Uterus (tissue), 2 donors: ENCODE data around the gene SCYL1.

ENCODE experiments used
- POLR2A ChIP-seq, 2 donors: fragments of 450-650 bp; IDR thresholded peaks; one replicate each; pipeline ENCODE4 v1.6.1; 2016; ENCODE audit warnings: antibody characterized with exemption in 2 of 2, mild to moderate bottlenecking in 1 of 2, moderate library complexity in 1 of 2
- TF ChIP-seq, protein P1 (sequence below), 4 experiments: fragments of 200-600 bp in 2 of 4; fragments of 450-650 bp in 2 of 4; sonication (generic) in 2 of 4; IDR thresholded peaks; one replicate each; pipeline ENCODE4 v1.5.1; 2016 to 2019; ENCODE audit warnings: antibody characterized with exemption in 4 of 4, mild to moderate bottlenecking in 2 of 4, moderate library complexity in 1 of 4

DNA sequence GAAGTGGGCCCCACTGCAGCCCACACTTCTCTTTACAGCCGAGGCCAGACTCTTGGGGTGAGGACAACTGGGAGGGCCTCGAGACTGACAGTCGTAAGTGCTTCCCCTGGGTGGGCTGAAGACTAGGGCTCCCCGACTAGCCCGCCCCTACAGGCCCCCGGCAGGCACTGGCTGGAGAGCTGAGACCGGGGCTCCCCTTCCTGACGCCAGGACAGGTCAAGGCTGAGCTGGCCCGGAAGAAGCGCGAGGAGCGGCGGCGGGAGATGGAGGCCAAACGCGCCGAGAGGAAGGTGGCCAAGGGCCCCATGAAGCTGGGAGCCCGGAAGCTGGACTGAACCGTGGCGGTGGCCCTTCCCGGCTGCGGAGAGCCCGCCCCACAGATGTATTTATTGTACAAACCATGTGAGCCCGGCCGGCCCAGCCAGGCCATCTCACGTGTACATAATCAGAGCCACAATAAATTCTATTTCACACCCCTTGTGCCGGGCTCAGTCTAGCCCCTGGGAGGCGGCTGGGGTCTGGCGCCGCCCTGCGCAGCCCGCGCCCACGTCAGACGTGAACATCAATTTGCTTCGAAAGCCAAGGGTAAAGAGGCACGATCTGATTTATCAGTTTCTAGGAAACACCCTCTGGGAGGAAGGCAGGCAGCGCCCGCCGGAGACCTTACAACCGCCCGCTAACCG lies 13.5 kb downstream of the SCYL1 start:
- no peak for TF ChIP-seq POLR2A (IDR thresholded peaks at IDR 0.05)
- TF ChIP-seq, protein P1, sequence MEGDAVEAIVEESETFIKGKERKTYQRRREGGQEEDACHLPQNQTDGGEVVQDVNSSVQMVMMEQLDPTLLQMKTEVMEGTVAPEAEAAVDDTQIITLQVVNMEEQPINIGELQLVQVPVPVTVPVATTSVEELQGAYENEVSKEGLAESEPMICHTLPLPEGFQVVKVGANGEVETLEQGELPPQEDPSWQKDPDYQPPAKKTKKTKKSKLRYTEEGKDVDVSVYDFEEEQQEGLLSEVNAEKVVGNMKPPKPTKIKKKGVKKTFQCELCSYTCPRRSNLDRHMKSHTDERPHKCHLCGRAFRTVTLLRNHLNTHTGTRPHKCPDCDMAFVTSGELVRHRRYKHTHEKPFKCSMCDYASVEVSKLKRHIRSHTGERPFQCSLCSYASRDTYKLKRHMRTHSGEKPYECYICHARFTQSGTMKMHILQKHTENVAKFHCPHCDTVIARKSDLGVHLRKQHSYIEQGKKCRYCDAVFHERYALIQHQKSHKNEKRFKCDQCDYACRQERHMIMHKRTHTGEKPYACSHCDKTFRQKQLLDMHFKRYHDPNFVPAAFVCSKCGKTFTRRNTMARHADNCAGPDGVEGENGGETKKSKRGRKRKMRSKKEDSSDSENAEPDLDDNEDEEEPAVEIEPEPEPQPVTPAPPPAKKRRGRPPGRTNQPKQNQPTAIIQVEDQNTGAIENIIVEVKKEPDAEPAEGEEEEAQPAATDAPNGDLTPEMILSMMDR (IDR thresholded peaks at IDR 0.05): no peak
